Heart left ventricle (tissue), 13 donors: ENCODE measurements around the gene KRT34.
"Not testable (repeated sequence)": the region's sequence is repeated elsewhere in the genome, so short reads cannot be mapped to it uniquely, and the experiment has no call there.

ENCODE experiments used
- CTCF ChIP-seq, 12 donors: fragments of 200-600 bp; sonication (generic) in 4 of 12; IDR thresholded peaks; one replicate each; pipeline versions ENCODE4 v1.5.0 to v1.8.0; 2018 to 2022; ENCODE audit warnings: antibody characterized with exemption in 12 of 12, mild to moderate bottlenecking in 5 of 12
- POLR2A ChIP-seq, 2 donors: fragments of 450-650 bp; IDR thresholded peaks; one replicate each; pipeline ENCODE4 v1.6.1; 2017; ENCODE audit warnings: antibody characterized with exemption in 2 of 2, mild to moderate bottlenecking in 2 of 2, moderate library complexity in 2 of 2
- donor health status: ischemic (EF 13 %, LVEDD 7.1; RV severe dilation, severe dysfunction).
- donor health status: DM: no; HTN: yes; CAD: no.
- donor health status: DM: no; HTN: no; CAD: no.
- donor health status: ischemic (EF 25% LVEDD 6.9; RV normal size, moderate dysfunction).
- donor health status: ischemic (EF 25% LVEDD 5.7; RV mildly dilated, moderate dysfunction).
- donor health status: ischemic (EF 35%, LVEDD 5.7; RV mildly dilated, moderate dysfunction).
- donor health status: nonischemic (EF 11% LVEDD 7.7; RV severe dilation, severe dysfunction).
- donor health status: DM: yes; HTN: yes; CAD: no.
- donor health status: PGD.
- donor health status: ischemic (EF 29% LVEDD 5.4; RV normal size, mild dysfunction).
- donor health status: nonischemic (EF 23%, LVEDD 6.1; RV moderate dilation, normal function).

GRCh38 chr17:41430376-41430775, 48.3 kb upstream of the KRT34 start:
- TF ChIP-seq POLR2A, CTCF (IDR thresholded peaks at IDR 0.05): not testable (repeated sequence)
